K562 (cell line): ENCODE measurements around the gene RAI1. TPM values are rescaled to one million over a fixed set of nuclear protein-coding genes. Genes with fewer than 3 reads are reported as not detected.
"Not testable (repeated sequence)": the region's sequence is repeated elsewhere in the genome, so short reads cannot be mapped to it uniquely, and the experiment has no call there.

Experiments used
- ATAC-seq: fragments of 200-7000 bp; cut with Tn5 transposase; 3 replicates; pipeline ENCODE4 v1.9.1; 2020; ENCODE audit warnings: moderate library complexity
- BruUV-seq: library from RNA; stranded (reverse); fragments of 400-500 nt; replicated peaks from 2 replicates; lab custom pipeline; 2021; lab: Mats Ljungman, UMichigan
- CTCF ChIA-PET: fragments of 300-600 bp; formaldehyde crosslinking; extraction: SDS; loops from one replicate; lab custom pipeline; 2021; ENCODE audit warnings: low intra/inter-chr PET ratio; lab: Yijun Ruan, JAX
- POLR2A ChIA-PET: fragments of 300-600, 350-650 bp; sonication (Branson Sonifier 250); formaldehyde crosslinking; extraction: SDS; loops from one replicate; lab custom pipeline; 2021; ENCODE audit warnings: antibody characterized with exemption, inconsistent platforms; lab: Yijun Ruan, JAX
- DNase-seq, 4 experiments: peaks; one replicate each; pipeline versions ENCODE4 v3.0.0 to v3.0.0-alpha.2; 2011 to 2018; ENCODE audit warnings: low spot score in 3 of 4, mixed read lengths in 3 of 4; ENCODE audit errors: extremely low read depth in 1 of 4
- FAIRE-seq: peaks from 2 replicates; lab custom pipeline; 2011; peaks lifted over from hg19 to GRCh38; lab: Jason Lieb, UNC
- H2AFZ ChIP-seq: 2 replicates; pipeline ENCODE4 v1.6.0; 2011; ENCODE audit warnings: low read depth, low read length, control low read depth, inconsistent platforms
- H3K27ac ChIP-seq: fragments of 200-600 bp; 3 replicates; pipeline ENCODE4 v1.8.0; 2011; ENCODE audit warnings: low read depth, mild to moderate bottlenecking, control low read depth, inconsistent platforms, low read length, moderate library complexity, mixed read lengths; ENCODE audit errors: extremely low read depth
- H3K27me3 ChIP-seq, 2 experiments: fragments of 300-600 bp in 1 of 2; 2 replicates in 1 of 2; 3 replicates in 1 of 2; pipeline versions ENCODE4 v1.6.0 to v1.8.0; 2011; ENCODE audit warnings: inconsistent platforms in 2 of 2, low read length in 2 of 2, mild to moderate bottlenecking in 1 of 2, mixed read lengths in 1 of 2, moderate library complexity in 1 of 2; ENCODE audit not compliant: control insufficient read depth in 2 of 2, insufficient read depth in 2 of 2
- H3K36me3 ChIP-seq: fragments of 300-600 bp; 3 replicates; pipeline ENCODE4 v1.8.0; 2011; ENCODE audit warnings: mild to moderate bottlenecking, low read length, inconsistent platforms; ENCODE audit not compliant: control insufficient read depth, insufficient read depth
- H3K4me1 ChIP-seq, 2 experiments: fragments of 200-600 bp in 1 of 2; replicated peaks in 1 of 2; 2 replicates in 1 of 2; 3 replicates in 1 of 2; pipeline versions ENCODE4 v1.5.1 to v1.8.0; 2011; ENCODE audit warnings: inconsistent platforms in 2 of 2, low read length in 2 of 2, mild to moderate bottlenecking in 1 of 2, mixed read lengths in 1 of 2, moderate library complexity in 1 of 2; ENCODE audit not compliant: control insufficient read depth in 2 of 2, insufficient read depth in 2 of 2
- H3K4me2 ChIP-seq: 2 replicates; pipeline ENCODE4 v1.6.1; 2011; ENCODE audit warnings: low read length, control low read depth, inconsistent platforms, mixed read lengths; ENCODE audit not compliant: insufficient read depth
- H3K4me3 ChIP-seq: fragments of 200-600 bp; sonication (generic), shearing (Covaris generic); 2 replicates; pipeline ENCODE4 v1.5.1; 2016; ENCODE audit warnings: control low read depth, inconsistent platforms
- H3K79me2 ChIP-seq: fragments of 200-600 bp; 3 replicates; pipeline ENCODE4 v1.8.0; 2011; ENCODE audit warnings: low read length, inconsistent platforms; ENCODE audit not compliant: control insufficient read depth, insufficient read depth
- H3K9ac ChIP-seq, 2 experiments: 2 replicates each; pipeline versions ENCODE4 v1.6.0 to v1.6.1; 2011; ENCODE audit warnings: low read depth in 2 of 2, low read length in 2 of 2, control low read depth in 1 of 2, inconsistent platforms in 1 of 2, mild to moderate bottlenecking in 1 of 2, mixed read lengths in 1 of 2; ENCODE audit not compliant: insufficient read depth in 1 of 2
- H3K9me1 ChIP-seq: one replicate; pipeline ENCODE4 v1.6.0; 2011; ENCODE audit warnings: inconsistent platforms, mild to moderate bottlenecking, low read length, moderate library complexity; ENCODE audit not compliant: control insufficient read depth, insufficient read depth
- H3K9me3 ChIP-seq: replicated peaks from 2 replicates; pipeline ENCODE4 v1.5.1; 2011; ENCODE audit warnings: low read depth, low read length, inconsistent platforms; ENCODE audit not compliant: control insufficient read depth, insufficient read depth
- H4K20me1 ChIP-seq: replicated peaks from 2 replicates; pipeline ENCODE4 v1.6.1; 2011; ENCODE audit warnings: low read length, inconsistent platforms, mixed read lengths; ENCODE audit not compliant: control insufficient read depth, insufficient read depth
- WGBS: fragments of 100-300 bp; shearing (Covaris generic); methylation state at CpG from one replicate; pipeline ENCODE4 v1.1.6; 2016; ENCODE audit warnings: low coverage, mixed read lengths; ENCODE audit not compliant: insufficient coverage; ENCODE audit errors: missing lambda C conversion rate; 5-methylcytosine and 5-hydroxymethylcytosine counted together
- in situ Hi-C: fragments of 300-500 bp; cut with MboI; formaldehyde crosslinking; loops from 4 replicates; pipeline ENCODE4 v1.15.0; 2018; ENCODE audit warnings: inconsistent platforms, mixed read lengths
- intact Hi-C: fragments of 100-400 bp; cut with micrococcal nuclease; formaldehyde crosslinking; loops from 2 replicates; pipeline ENCODE4 v1.14.2; 2022
- polyA plus RNA-seq, 8 experiments: library from polyadenylated mRNA; depleted of rRNA in 4 of 8; stranded (reverse) in 5 of 8; unstranded in 3 of 8; fragments of >200 nt; fragmentation: Nextera tagmentation in 2 of 8; fragmentation: Illumina TruSeq in 1 of 8; extraction: Ambion mirVana in 2 of 8; extraction: Trizol in 1 of 8; gene quantifications; 2 replicates each; pipeline versions ENCODE4 v1.2.1 to v1.2.3, GENCODE V29; 2011 to 2014; ENCODE audit warnings: inconsistent platforms in 1 of 8, missing spikeins in 1 of 8
- total RNA-seq, 7 experiments: library from RNA; depleted of rRNA in 6 of 7; stranded (reverse); fragments of >200 nt in 6 of 7; fragmentation: Illumina TruSeq in 2 of 7; extraction: Trizol in 2 of 7; gene quantifications; 2 replicates each; pipeline versions ENCODE4 v1.2.1 to v1.2.3, GENCODE V29; 2011 to 2021; ENCODE audit warnings: low replicate concordance in 1 of 7
- TF ChIP-seq, protein P1 (sequence below): sonication (generic); formaldehyde crosslinking; IDR thresholded peaks from 2 replicates; pipeline ENCODE4 v1.8.1; 2023; ENCODE audit warnings: mild to moderate bottlenecking, missing genetic modification reagents

The RAI1 gene
- total and polyA plus RNA-seq, 9 of the 15 experiments (the other 6 are each of a cell fraction or from before 2014, with no cell fraction given) = 0.68 to 19.9 (median 5.5) TPM

DNA sequence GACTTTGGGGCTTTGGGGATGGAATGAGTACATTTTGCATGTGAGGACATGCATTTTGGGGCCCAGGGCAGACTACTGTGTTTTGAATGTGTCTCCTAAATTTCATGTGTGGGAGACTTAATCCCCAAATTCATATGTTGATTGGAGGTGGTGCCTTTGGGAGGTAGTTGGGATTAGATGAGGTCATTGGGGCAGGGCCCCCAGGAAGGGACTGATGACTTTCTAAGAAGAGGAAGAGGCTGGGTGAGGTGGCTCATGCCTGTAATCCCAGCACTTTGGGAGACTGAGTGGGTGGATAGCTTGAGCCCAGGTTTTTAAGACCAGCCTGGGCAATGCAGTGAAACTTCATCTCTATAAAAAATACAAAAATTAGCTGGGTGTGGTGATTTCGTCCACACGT is 42.8 kb upstream of the RAI1 start (continued):
- TF ChIP-seq, protein P1, sequence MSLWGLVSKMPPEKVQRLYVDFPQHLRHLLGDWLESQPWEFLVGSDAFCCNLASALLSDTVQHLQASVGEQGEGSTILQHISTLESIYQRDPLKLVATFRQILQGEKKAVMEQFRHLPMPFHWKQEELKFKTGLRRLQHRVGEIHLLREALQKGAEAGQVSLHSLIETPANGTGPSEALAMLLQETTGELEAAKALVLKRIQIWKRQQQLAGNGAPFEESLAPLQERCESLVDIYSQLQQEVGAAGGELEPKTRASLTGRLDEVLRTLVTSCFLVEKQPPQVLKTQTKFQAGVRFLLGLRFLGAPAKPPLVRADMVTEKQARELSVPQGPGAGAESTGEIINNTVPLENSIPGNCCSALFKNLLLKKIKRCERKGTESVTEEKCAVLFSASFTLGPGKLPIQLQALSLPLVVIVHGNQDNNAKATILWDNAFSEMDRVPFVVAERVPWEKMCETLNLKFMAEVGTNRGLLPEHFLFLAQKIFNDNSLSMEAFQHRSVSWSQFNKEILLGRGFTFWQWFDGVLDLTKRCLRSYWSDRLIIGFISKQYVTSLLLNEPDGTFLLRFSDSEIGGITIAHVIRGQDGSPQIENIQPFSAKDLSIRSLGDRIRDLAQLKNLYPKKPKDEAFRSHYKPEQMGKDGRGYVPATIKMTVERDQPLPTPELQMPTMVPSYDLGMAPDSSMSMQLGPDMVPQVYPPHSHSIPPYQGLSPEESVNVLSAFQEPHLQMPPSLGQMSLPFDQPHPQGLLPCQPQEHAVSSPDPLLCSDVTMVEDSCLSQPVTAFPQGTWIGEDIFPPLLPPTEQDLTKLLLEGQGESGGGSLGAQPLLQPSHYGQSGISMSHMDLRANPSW (CRISPR knock-in tag) = no peak

DNA sequence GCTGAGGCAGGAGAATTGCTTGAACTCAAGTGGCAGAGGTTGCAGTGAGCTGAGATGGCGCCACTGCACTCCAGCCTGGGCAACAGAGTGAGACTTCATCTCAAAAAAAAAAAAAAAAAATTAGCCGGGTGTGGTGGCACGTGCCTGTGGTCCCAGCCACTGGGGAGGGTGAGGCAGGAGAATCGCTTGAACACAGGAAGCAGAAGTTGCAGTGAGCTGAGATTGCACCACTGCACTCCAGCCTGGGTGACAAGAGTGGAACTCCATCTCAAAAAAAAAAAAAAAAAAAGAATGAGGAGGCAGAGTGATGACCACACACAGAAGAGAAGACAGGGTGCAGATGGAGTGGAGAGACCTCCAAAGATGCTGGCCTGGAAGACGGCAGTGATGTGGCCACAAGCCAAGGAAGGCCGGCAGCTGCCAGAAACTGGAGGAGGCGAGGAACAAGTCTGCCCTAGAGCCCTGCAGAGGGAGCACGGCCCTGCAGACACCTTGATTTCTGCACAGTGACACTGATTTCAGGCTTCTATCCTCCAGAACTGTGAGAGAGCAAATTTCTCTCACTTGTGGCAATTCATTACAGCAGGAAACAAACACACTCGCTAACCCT is 41.5 kb upstream of the RAI1 start:
- POLR2A ChIA-PET = interaction anchor here (0.6 kb wide), 1 partner anchor 473 kb away, joined by 3 read pairs; no protein-coding TSS in a partner anchor

More for the DNA sequence above, 41.5 kb upstream of the RAI1 start:
- H3K27ac ChIP-seq, BruUV-seq, H3K79me2 ChIP-seq, H3K27me3 ChIP-seq, FAIRE-seq, DNase-seq, H3K36me3 ChIP-seq, H3K4me2 ChIP-seq, CTCF ChIA-PET, ATAC-seq, H3K9me1 ChIP-seq, H2AFZ ChIP-seq, H3K9me3 ChIP-seq, H3K4me3 ChIP-seq, H3K4me1 ChIP-seq, H3K9ac ChIP-seq, H4K20me1 ChIP-seq: not testable (repeated sequence)
- in situ Hi-C loops = loop anchor here (5.0 to 25.0 kb wide), 3 partner anchors 135 to 652 kb away; no protein-coding TSS in a partner anchor
- 3% methylated on average over 5 of the region's 9 CpGs for WGBS
- intact Hi-C loops = loop anchor here (5.0 kb wide), 1 partner anchor 142 kb away; the partner anchor contains the start of gene RASD1
